Stimulated activated CD4-positive, alpha-beta T cell treated with anti-CD3 and anti-CD28 coated beads, Interleukin-1b, Interleukin-23, amount 100 ng/mL, for 48 hours (primary cell): ENCODE data around the gene COX5B.
A peak's percentile ranks its signal among the peaks of the same experiment; 100 is the strongest.
"Not testable (repeated sequence)": the region's sequence is repeated elsewhere in the genome, so short reads cannot be mapped to it uniquely, and the experiment has no call there.

Experiments
- DNase-seq: peaks from one replicate; pipeline ENCODE4 v3.0.0-alpha.2; 2020

COX5B gene

GRCh38 chr2:97675430-97676113 is 29.7 kb downstream of the COX5B start:
- no peak for DNase-seq

GRCh38 chr2:97676620-97677019 is 30.8 kb downstream of the COX5B start:
- no peak for DNase-seq

- DNase-seq: no peak
Observed at GRCh38 chr2:97677480-97677879, 31.6 kb downstream of the COX5B start.

GRCh38 chr2:97678298-97678697 is 32.4 kb downstream of the COX5B start:
- no peak for DNase-seq

- DNase-seq: not testable (repeated sequence)
Observed at GRCh38 chr2:97687235-97687634, 41.4 kb downstream of the COX5B start.

GRCh38 chr2:97688062-97688827 is 42.4 kb downstream of the COX5B start:
- DNase-seq: no peak

- DNase-seq: no peak
Observed at GRCh38 chr2:97691166-97691565, 45.3 kb downstream of the COX5B start.

- DNase-seq: no peak
Observed at GRCh38 chr2:97693476-97693875, 47.6 kb downstream of the COX5B start.

GRCh38 chr2:97695744-97696143 is 49.9 kb downstream of the COX5B start:
- DNase-seq: no peak

- peak; percentile 90 for DNase-seq
Observed at GRCh38 chr2:97697252-97698235, 51.7 kb downstream of the COX5B start.
